DND-41 (cell line): ENCODE measurements around the gene COX10.
"Not testable (repeated sequence)": the region's sequence is repeated elsewhere in the genome, so short reads cannot be mapped to it uniquely, and the experiment has no call there.

Experiments used
- ATAC-seq: fragments of 200-7000 bp; cut with Tn5 transposase; 3 replicates; pipeline ENCODE4 v1.9.1; 2021; ENCODE audit warnings: low read depth; ENCODE audit not compliant: insufficient read depth
- DNase-seq: peaks from one replicate; pipeline ENCODE4 v3.0.0-alpha.2; 2020
- H2AFZ ChIP-seq: 2 replicates; pipeline ENCODE4 v1.6.0; 2012; ENCODE audit warnings: low read depth, low read length
- H3K27ac ChIP-seq: 2 replicates; pipeline ENCODE4 v1.5.1; 2012; ENCODE audit warnings: low read length, inconsistent platforms
- H3K27me3 ChIP-seq: fragments of 200-600 bp; sonication (generic); 2 replicates; pipeline ENCODE4 v1.6.0; 2012; ENCODE audit warnings: low read length, mild to moderate bottlenecking, inconsistent platforms; ENCODE audit not compliant: insufficient read depth, poor library complexity
- H3K36me3 ChIP-seq: 2 replicates; pipeline ENCODE4 v1.5.1; 2012; ENCODE audit warnings: low read length, inconsistent platforms; ENCODE audit not compliant: insufficient read depth
- H3K4me1 ChIP-seq: 2 replicates; pipeline ENCODE4 v1.5.1; 2012; ENCODE audit warnings: mild to moderate bottlenecking, low read length; ENCODE audit not compliant: insufficient read depth
- H3K4me2 ChIP-seq: 2 replicates; pipeline ENCODE4 v1.6.0; 2012; ENCODE audit warnings: mild to moderate bottlenecking, moderate library complexity, low read length, inconsistent platforms; ENCODE audit not compliant: insufficient read depth
- H3K4me3 ChIP-seq, 2 experiments: fragments of 200-600 bp in 1 of 2; shearing (Covaris generic) in 1 of 2; 2 replicates each; pipeline ENCODE4 v1.5.1; 2012 to 2016; ENCODE audit warnings: inconsistent platforms in 2 of 2, low read length in 2 of 2, mild to moderate bottlenecking in 2 of 2, low read depth in 1 of 2, moderate library complexity in 1 of 2
- H3K79me2 ChIP-seq: 2 replicates; pipeline ENCODE4 v1.6.0; 2012; ENCODE audit warnings: low read length, inconsistent platforms; ENCODE audit not compliant: insufficient read depth
- H3K9ac ChIP-seq: 2 replicates; pipeline ENCODE4 v1.6.0; 2012; ENCODE audit warnings: low read depth, mild to moderate bottlenecking, inconsistent platforms, low read length, moderate library complexity
- H3K9me3 ChIP-seq: 2 replicates; pipeline ENCODE4 v1.5.1; 2012; ENCODE audit warnings: low read length, moderate library complexity, mild to moderate bottlenecking, inconsistent platforms; ENCODE audit not compliant: insufficient read depth, severe bottlenecking
- H4K20me1 ChIP-seq: 2 replicates; pipeline ENCODE4 v1.6.0; 2012; ENCODE audit warnings: low read length; ENCODE audit not compliant: insufficient read depth
- CTCF ChIP-seq: IDR thresholded peaks from 2 replicates; pipeline ENCODE4 v1.5.1; 2012; ENCODE audit warnings: borderline replicate concordance, low read length, moderate library complexity, mild to moderate bottlenecking; ENCODE audit not compliant: poor library complexity, severe bottlenecking; ENCODE audit errors: extremely low read depth
- EZH2 ChIP-seq: IDR thresholded peaks from 3 replicates; pipeline ENCODE4 v1.6.1; 2012; ENCODE audit warnings: borderline replicate concordance, low read depth, mild to moderate bottlenecking, moderate library complexity, low read length, inconsistent platforms; ENCODE audit not compliant: severe bottlenecking

The COX10 gene

GRCh38 chr17:14158707-14159106 is 89.4 kb downstream of the COX10 start:
- H3K27ac ChIP-seq = no peak overlapping the region
- no peak overlapping the region for H3K4me2 ChIP-seq
- no peak overlapping the region for H3K4me3 ChIP-seq
- H3K9ac ChIP-seq = no peak overlapping the region
- ATAC-seq = no peak
- H3K27me3 ChIP-seq = no peaks in the 10 kb centered on the region
- H4K20me1 ChIP-seq = peaks cover 6% of the 10 kb centered on the region; the same call in 1 of the 2 replicates
- DNase-seq = no peak
- no peaks in the 10 kb centered on the region for H3K9me3 ChIP-seq
- H3K36me3 ChIP-seq = peaks cover 3% of the 10 kb centered on the region; the same call in 1 of the 2 replicates
- no peak for TF ChIP-seq EZH2
- no peak for TF ChIP-seq CTCF
- no peaks in the 10 kb centered on the region for H3K79me2 ChIP-seq
- no peak overlapping the region for H2AFZ ChIP-seq
- no peaks in the 10 kb centered on the region for H3K4me1 ChIP-seq

DNA sequence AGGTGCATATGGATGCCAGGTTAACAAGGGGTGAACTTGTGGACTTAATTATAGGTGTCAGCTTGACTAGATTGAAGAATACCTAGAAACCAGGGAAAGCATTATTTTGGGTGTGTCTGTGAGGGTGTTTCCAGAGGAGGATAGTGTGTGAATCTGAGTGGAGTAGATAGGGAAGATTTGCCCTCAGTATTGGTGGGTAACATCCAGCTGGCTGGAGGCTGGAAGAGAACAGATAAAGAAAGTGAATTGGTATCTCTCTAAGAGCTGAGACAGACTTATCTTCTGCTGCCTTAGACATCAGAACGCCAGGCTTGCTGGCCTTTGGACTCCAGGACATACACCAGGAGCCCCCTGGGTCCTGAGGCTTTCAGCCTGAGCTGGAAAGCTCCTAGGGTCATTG is 92.1 kb downstream of the COX10 start:
- no peak for ATAC-seq
- TF ChIP-seq CTCF (no peak), EZH2 (no peak)
- DNase-seq = no peak

DNA sequence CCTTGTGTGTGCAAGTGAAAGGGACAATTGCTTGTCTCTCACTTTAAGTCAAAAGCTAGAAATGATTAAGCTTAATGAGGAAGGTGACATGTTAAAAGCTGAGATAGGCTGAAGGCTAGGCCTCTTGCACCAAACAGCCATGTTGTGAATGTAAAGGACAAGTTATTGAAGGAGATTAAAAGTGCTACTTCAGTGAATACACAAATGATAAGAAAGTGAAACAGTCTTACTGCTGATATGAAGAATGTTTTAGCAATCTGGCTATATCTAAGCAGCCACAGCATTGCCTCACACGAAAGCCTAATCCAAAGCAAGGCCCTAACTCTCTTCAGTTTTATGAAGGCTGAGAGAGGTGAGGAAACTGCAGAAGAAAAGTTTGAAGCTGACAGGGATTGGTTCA is 96.3 kb downstream of the COX10 start:
- H3K4me1 ChIP-seq = no peaks in the 10 kb centered on the region
- TF ChIP-seq CTCF (no peak), EZH2 (no peak)
- no peak overlapping the region for H3K27ac ChIP-seq
- no peak for ATAC-seq
- no peak overlapping the region for H3K4me3 ChIP-seq
- no peaks in the 10 kb centered on the region for H3K79me2 ChIP-seq
- H4K20me1 ChIP-seq = no peaks in the 10 kb centered on the region
- no peak overlapping the region for H3K9ac ChIP-seq
- no peak for DNase-seq
- no peak overlapping the region for H2AFZ ChIP-seq
- peaks cover 13% of the 10 kb centered on the region for H3K9me3 ChIP-seq
- no peak overlapping the region for H3K4me2 ChIP-seq
- peaks cover 20% of the 10 kb centered on the region; the same call in 1 of the 2 replicates for H3K36me3 ChIP-seq
- no peaks in the 10 kb centered on the region for H3K27me3 ChIP-seq

More for the DNA sequence above, 92.1 kb downstream of the COX10 start:
- Histone ChIP-seq H4K20me1 (peaks cover 6% of the 10 kb centered on the region; the same call in 1 of the 2 replicates), H3K36me3 (peaks cover 8% of the 10 kb centered on the region; the same call in 1 of the 2 replicates), H3K27ac (no peak overlapping the region), H3K79me2 (no peaks in the 10 kb centered on the region), H3K9ac (no peak overlapping the region), H3K4me3 (no peak overlapping the region), H2AFZ (no peak overlapping the region), H3K9me3 (no peaks in the 10 kb centered on the region), H3K4me1 (no peaks in the 10 kb centered on the region), H3K27me3 (no peaks in the 10 kb centered on the region), H3K4me2 (no peak overlapping the region)

GRCh38 chr17:14167831-14168230 is 98.5 kb downstream of the COX10 start:
- DNase-seq, H4K20me1 ChIP-seq, H3K9ac ChIP-seq, H3K4me2 ChIP-seq, H3K4me3 ChIP-seq, H3K27me3 ChIP-seq, H2AFZ ChIP-seq, H3K4me1 ChIP-seq, H3K27ac ChIP-seq, ATAC-seq, H3K79me2 ChIP-seq: not testable (repeated sequence)
- peaks cover 17% of the 10 kb centered on the region; the same call in 1 of the 2 replicates for H3K36me3 ChIP-seq
- peaks cover 13% of the 10 kb centered on the region for H3K9me3 ChIP-seq
